ENCODE results near the gene EVC.

- TF ChIP-seq POLR2A (IDR thresholded peaks at IDR 0.05) (no peak), CTCF (IDR thresholded peaks at IDR 0.05) (no peak), EP300 (IDR thresholded peaks at IDR 0.05) (no peak)
These were observed 77.1 kb downstream of the EVC start for GRCh38 chr4:5788144-5788543.

Measured in tibial nerve (tissue), 4 donors.